CD4-positive, alpha-beta T cell treated with Interleukin-15 for 4 hours (primary cell): ENCODE results near the gene CSHL1.
"Not testable (repeated sequence)": the region's sequence is repeated elsewhere in the genome, so short reads cannot be mapped to it uniquely, and the experiment has no call there.

Experiments
- DNase-seq: peaks from one replicate; pipeline ENCODE4 v3.0.0-alpha.2; 2020; ENCODE audit warnings: low spot score

Gene CSHL1

DNA sequence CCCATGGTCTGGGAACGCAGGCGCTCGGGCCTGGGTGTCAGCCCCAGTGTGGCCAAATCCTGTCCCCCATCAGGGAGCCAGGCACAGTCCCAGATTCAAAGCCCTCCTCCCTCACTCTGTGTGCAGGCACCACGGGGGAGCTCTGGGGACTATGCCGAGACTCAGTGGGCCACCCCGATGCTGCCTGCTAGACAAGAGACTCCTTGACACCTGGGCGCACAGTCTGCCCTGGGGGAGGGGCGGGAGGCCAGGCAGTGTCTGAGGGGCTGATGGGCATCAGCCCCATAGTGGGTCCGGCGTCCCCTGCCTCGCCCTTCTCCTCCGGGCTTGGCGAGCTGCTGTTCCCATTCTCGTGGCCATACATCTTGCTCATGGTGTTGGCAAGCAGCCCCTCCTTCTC is 29.5 kb upstream of the CSHL1 start:
- no peak for DNase-seq

DNA sequence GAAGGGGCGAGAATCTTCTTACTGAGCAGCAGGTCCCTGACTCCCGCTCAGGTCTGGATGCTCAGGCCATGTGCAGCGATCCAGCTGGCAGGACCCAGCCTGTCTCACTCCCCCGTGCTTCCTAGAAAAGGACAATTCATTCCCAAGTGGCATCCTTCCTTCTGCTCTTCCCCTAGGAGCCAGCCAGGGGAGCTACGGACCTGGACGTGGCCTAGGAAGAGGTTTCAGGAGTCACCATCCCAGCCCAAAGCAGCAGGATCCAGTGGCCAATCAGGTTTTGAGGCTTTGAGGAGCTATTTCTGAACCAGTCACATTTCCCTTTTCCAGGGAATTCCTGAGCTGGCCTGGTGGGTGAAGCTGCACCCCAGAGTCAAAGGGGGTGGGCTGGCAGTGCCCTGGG is 28.8 kb upstream of the CSHL1 start:
- DNase-seq, result no peak

DNA sequence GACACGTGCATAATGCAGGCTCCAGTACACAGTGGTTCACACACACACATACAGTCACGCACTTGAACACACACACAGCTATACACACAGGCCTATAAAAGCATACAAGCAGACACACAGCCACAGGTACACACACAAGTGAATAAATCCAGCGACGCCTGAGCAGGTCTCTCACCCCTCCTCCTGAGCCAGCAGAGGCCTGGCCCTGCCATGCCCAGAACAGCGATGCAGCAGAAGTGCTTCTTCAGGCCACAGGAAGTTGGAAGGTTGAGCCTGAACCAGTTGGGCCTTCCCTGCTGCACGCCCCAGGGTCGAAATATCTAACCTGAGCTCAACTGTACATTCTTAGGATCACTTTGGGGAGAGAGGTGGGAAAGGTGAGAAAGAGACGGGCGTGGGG is 28.3 kb upstream of the CSHL1 start:
- DNase-seq, result no peak

DNA sequence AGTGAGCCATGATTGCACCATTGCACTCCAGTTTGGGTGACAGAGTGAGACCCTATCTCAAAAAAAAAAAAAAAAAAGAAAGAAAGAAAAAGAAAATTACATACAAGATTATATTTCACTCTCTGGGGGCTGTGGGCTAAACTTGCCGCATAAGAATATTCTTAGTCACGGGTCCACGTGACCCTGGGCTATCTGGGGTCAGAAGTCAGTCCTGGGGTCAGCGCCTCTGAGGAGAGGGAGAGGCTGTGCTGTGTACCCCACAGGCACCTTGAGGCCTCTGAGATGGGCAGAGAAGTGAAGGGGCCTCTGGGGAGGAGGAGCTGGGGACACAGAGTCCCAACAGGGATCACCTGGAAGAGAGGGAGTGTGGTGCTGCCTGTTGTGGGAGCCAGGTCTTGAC is 26.9 kb upstream of the CSHL1 start:
- DNase-seq, result no peak

DNA sequence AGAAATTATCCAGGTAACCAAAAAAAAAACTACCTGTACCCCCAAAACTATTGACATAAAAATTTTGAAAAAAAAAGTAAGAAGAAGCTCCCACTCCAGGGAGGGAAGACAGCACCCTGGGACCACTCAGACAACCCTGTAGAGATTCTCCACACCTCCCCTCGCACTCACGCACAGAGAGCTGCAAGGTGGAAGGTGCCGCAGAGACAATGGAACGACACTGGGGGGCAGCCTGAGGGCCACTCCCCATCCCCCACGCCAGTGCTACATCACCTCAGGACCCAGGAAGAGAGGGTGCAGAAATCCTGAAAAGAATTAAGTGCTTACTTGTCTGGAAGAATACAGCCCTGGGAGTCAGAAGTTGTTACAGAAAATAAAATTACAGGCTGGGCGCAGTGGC is 26.3 kb upstream of the CSHL1 start:
- no peak for DNase-seq

DNA sequence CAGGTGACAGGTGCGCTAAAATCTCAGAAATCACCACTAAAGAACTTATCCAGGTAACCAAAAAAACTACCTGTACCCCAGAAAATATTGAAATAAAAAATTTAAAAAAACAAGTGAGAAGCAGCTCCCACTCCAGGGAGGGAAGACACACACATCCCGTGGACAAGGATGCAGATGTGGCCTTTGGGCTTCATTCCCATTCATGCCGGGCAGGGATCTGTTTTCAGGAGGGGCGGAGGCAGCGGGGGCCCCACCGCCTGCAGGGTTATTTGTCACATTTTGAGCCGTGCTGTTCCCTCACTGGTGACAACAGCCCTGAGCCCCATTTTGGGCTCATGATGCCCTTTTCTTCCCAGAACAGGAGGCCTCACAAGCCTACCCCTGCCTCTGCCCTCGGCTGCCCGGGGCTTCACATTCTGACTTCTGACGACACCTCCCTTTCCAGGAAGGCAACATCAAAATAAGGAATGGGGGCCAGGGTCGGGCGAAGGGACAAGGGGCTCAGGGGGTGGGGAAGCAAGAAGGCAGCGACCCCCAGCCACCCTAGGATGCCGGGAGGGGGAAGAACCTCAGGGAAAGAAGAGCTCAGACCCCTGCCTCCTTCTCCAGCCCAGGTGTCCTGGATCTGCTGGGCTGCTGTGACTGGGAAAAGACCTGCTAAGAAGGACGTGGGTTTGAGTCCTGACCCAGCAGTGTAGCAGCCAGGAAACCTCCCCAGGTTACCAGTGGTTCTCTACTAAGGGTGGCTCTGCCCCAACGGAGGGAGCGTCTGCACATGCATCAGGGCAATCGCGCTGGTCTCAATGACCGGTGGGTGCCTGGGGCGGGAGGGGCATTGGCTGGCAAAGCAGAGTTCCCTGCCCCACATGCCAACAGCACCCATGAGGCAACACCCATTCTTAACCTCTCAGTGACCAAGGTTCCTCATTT is 23.4 kb upstream of the CSHL1 start:
- no peak for DNase-seq

DNA sequence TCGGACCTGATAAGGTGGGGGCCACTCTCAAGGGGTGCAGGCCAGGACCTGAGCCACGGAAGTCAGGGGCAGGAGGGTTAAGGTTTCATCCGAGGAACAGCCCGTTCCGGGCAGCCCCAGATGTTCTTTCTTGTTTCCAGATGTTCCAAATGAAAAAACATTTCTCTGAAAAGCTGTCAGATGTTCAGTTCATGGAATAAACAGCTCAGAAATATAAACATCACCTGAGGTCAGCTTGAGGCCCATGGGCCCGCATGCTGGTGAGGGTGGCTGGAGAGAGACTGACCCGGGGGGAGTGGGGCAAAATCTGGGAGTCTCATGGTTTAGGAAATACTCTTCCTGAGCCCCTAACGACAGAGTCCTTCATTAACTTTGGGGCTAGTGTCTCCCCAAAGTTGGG is 22.5 kb upstream of the CSHL1 start:
- DNase-seq, result no peak

DNA sequence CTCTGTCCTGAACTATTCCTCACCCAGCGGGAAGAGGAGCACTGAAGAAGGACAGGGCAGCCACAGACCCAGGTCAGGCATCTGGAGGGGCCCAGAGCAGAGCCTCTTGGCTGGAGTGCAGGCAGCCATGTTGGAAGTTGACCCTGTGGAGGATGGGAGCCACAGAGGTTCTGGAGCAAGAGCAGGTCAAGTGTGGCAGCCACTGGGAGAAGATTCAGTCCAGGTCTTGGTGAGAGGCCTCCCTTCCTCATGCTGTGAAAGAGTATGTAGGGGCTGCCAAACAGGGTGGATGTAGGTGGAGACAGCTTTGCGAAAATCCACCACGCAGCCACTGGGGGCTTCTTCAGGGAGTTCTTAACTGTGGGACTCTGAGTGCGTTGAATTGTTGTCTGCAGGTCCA is 21.7 kb upstream of the CSHL1 start:
- no peak for DNase-seq

DNA sequence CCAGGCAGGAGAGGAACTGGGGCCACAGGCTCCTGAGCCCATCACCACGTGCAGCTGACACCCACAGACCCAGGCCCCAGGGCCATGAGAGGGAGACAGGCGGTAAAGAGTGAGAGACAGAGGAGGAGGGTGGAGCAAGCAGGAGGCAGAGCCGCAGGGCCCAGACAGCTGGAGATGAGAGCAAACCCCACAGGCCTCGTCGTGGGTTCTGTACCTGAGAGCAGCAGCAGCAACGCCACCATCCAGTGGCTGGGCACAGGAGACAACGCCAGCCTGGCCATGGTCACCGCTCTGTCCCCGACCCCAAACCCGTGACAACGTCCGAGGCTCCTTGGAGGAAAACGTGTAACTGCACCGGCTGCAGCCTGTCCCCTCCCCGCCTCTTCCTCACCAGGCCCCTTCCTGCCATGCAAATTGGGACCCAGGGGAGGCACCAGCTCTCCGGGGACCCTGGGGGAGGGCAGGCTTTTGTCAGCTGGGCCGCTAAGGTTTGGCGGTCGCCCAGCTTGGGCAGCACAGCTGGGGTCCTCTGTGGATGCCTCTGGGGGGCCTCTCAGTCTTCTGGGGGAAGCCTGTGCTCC is 21.0 kb upstream of the CSHL1 start, which contains the start of gene CD79B:
CD79B (minus strand) TSS at position 351 of the 581 bp plus-strand sequence; CDS start at position 281, 70 bp downstream.
- DNase-seq, result peak; percentile 24

DNA sequence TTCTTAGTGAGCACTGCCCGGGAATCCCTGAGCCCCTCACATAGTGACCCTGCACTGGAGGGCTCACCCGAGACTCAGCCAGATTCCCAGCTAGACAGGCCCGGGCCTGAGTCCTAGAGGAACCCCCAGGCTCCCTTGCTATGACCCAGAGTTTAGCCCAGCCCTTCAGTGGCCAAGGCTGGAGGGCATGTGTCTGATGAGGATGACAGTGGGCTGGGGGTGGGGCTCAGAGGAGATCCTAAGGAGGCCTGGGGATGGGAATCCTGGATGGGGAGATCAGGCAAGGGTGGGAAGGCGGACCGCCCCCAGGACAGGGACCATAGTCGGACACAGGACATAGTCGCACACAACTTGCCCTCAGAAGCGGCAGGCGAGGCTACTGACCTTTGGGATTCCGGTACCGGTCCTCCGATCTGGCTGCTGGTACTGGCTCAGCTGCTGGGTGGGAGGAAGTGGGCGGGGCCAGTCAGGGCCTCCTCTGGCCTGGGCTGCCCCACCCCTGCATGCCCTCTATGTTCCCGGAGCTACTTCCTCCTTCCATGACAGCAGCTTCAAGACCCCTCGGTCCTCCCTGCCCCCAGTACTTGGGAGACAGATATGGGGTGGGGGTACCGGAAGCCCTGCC is 20.0 kb upstream of the CSHL1 start:
- DNase-seq, result peak; percentile 53

DNA sequence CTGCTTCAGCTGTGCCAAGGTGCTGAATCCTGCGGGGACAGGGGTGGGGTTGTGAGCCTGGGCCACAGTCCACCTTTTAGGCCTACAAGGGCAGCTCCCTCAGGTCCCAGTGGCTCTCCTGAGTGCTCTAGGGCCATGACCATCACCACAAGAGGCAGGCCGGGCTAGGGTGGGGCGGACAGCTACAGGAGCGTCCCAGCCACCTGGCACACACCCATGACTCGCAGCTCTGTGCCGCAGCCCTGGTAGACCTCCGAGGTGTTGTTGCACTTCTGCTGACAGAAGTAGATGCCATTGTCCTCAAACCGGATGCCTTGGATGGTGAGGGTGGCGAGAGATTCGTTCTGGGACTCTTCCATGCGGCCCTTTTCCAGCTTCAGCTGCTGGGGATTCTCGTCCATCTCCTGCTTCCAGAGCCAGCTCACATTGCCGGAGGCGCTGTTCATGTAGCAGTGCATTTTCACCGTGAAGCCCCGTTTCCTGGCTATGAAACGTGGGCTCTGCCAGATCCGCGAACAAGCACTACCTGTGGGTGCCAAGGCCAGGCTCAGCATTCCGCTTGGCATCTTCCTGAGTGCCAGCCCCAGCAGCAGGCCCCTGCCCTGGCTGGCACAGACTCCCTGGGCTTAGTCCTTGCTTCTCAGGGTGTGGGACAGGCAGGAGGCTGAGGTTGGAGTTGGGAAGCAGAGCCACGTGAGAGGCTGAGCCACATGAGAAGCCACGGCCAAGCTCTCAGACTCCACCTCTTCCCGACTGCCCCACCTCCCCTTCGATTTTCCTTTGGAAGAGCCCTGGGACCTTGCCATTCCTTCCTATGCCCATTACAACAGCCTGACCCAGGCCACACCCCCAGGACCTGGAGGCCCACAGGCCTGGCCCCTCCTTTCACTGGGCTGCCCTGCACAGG is 19.1 kb upstream of the CSHL1 start:
- no peak for DNase-seq

DNA sequence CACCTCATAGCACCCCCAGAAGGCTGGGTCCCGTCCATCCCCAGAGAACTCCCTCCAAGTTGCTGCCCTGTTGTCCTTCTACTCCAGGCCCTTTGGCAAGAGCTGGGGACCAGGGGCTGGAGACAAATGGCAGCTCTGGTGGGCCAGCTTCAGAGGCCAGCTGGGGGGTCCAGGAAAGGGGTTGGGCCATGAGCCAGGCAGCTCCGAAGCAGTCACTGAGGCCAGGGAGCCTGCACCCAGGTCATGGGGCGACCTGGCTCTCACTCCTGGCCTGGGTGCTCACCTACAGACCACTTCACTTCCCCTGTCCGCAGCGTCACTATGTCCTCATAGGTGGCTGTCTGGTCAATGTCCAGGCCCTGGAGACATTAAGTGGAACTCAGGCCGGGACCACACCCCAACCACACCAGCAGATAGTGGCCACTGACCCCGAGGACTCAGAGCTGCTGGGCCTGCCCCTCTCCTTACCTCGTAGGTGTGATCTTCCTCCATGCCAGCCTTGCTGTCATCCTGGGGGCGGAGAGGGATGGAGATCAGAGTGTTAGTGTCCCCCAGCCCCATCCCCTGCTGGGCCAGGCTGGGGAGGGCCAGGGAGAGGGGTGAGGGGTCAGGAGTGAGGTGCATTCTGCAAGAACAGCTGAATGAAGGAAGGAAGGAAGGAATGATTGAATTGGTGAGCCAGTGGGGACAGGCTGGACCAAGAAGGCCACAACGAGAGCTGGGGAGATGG is 18.1 kb upstream of the CSHL1 start:
- DNase-seq, result no peak

DNA sequence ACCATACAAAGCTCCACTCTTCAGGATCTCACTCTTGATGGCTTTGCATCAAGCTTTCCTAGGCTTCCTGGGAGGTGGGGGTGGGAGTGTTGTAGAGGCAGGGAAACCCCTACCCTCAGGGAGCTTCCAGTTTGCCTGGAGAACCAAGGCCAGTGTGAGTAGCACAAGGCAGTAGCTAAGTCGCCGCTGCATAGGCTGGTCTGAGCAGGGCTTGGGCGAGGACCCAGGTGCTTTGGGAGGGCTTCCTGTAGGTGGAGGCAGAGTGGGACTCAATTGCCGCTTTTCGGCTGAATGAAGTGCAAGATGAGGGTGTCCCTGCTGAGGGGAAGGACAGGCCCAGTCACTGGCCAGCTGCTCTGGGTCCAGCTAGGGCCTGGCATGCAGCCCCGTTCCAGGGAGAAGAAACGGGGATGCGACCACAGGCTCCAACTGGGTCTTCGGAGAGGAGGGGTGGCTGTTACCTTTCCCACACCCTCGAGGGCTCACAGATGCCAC is 17.2 kb upstream of the CSHL1 start:
- no peak for DNase-seq

DNA sequence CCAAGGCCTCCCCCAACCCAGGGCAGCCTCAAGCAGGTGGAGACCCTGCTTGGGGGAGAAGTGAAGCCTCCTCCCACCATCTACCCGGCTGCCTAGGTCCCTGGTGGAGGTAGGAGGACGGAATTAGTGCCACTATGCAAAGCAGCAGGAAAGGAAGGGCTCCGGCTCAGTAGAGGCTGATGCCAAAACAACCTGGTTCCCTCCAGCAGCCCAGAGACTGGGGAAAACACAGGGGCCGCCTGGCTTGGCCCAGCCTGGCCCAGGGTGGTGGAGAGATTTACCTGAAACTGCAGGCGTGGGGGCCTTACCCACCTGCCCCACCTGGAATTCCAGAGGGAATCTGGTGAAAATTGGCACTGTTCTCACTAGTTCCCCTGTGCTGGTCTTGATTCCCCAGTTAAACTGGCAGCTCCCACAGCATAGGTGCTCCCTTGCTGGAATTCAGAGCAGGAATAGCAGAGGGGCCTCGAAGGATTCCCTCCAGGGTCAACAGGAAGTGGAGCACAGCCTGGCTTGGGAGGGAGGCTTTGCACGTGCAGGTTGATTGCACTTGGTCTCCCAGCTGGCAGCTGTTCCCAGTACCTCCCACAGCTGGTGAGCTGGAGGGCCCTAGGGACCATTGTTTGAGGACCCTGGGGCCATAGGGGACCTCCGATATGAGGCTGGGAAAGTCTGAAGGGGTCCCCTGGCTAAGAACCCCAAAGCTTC is 16.6 kb upstream of the CSHL1 start:
- no peak for DNase-seq

DNA sequence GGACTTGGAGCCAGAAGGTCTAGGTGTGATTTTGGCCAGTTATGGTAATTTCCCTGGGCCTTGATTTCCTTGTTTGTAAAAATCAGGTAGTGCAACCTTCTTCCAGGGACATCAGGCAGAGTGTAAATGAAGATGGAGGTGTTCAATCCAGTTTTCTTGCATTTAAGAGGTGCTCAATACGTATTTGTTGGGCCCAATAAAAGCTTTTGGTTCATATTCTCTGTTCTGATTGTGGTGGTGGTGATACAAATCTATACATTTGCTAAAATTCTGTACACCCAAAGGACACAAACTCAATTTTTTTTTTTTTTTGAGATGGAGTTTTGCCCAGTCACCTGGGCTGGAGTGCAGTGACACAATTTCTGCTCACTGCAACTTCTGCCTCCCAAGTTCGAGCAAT is 15.1 kb upstream of the CSHL1 start:
- DNase-seq, result no peak

DNA sequence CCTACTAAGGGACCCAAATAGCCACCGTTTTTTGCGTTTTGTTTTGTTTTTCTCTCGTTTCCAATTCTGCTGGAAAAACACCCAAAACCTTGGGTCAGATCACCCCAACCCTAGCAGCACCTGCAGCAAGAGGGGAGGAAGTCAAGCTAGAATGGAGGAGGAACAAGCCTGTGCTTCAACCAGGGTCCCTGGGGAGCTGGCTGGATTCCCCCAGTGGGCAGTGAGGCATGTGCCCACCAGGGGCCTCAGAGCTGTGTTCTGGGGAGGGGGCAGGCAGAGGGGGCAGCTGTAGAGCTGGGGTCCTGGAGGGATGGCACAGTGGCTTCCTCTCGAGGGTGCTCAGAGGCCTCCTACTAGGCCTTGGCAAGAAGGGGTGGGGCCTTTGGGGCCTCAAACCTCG is 14.6 kb upstream of the CSHL1 start:
- no peak for DNase-seq

DNA sequence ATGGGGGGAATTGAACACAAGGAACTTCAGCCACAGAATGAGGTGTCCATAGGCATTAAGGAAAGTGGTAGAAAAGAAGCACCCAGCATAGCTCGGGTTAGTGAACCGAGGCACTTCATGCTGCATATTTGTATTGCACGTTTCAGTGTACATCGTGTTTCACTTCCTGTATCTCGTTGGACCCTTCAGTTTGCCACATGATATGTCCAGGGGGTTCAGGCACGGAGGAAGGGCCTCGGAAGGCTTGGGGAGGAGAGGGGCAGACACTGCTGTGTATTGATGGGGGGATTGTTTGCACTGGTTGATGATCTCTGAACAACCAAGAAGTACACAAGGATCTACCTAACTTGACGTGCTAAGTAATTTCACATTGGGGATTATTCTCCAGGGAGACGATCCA is 11.3 kb upstream of the CSHL1 start:
- DNase-seq, result not testable (repeated sequence)

DNA sequence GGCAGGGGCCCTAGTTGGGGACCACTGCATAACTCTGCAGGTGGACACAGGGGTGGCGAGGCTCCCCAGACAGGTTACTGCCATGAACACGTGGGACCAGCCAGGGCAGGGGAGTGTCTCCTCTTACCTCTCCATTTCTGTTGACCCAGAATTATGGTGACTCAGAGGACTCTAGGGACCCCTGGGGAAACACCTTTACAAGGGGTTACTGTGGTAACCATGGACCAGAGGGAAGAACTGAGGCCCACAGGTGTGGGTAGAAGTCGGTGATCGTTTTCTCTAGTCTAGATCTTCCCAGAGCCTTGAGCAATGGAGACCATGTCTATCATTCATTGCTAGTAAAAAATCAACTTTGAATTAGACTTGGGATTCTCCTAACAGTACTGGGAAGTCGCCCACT is 9.7 kb upstream of the CSHL1 start:
- DNase-seq, result not testable (repeated sequence)

DNA sequence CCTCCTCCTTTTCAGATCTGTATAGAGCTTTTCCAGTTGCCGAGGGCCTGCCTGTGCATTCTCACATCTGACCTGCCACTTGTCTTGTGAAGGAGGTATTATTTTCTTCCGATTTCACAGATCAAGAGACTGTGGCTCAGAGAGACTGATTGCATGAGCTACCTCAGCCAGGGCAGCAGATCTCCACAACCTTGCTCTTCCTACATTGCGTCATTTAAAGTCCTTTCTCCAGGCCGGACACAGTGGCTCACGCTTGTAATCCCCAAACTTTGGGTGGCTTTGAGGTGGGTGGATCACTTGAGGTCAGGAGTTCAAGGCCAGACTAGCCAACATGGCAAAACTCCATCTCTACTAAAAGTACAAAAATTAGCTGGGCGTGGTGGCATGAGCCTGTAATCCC is 9.0 kb upstream of the CSHL1 start:
- not testable (repeated sequence) for DNase-seq

DNA sequence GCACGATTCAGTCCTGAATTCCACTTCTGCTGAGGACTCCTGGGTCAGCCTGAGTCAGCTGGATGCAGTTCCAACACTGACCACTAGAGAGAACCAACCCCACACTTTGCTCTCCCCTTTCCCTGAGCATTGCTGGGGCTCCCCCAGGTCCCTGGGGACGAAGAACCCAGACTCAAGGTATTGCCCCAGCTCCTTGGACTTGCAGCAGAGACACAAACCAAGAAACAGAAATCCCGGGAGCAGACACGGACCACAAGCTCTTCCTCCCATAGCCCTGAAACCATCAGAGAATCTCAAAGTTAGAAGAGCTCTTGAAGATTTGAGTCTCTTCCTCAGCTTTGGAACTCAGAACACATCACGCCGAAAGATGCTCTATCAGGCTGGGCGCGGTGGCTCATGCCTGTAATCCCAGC is 8.3 kb upstream of the CSHL1 start:
- peak; percentile 81 for DNase-seq
